ENCODE data around the gene SLC7A1. TPM values are rescaled to one million over a fixed set of nuclear protein-coding genes. Genes with fewer than 3 reads are reported as not detected.

Gene SLC7A1
- total and polyA plus RNA-seq, 2 of the 8 experiments (the other 6 are each of a cell fraction or from before 2014, with no cell fraction given) = 26.8 to 114 TPM

GRCh38 chr13:29527511-29527910 lies 68.0 kb downstream of the SLC7A1 start:
- no peak overlapping the region for H3K4me2 ChIP-seq (ENCODE audit: insufficient read depth in 1 of 2, low read depth in 2 of 2, low read length in 2 of 2)
- POLR2A ChIA-PET (ENCODE audit: partially characterized antibody) = interaction anchor here (0.6 to 1.5 kb wide), 3 partner anchors 13 to 55 kb away, joined by 3 to 5 read pairs (median 3); no protein-coding TSS in a partner anchor

More at GRCh38 chr13:29527511-29527910, 68.0 kb downstream of the SLC7A1 start:
- H2BK15ac ChIP-seq (ENCODE audit: low read length) = no peak overlapping the region
- H3K23ac ChIP-seq (ENCODE audit: insufficient read length) = no peak overlapping the region
- no peaks in the 10 kb centered on the region for H3K4me1 ChIP-seq (replicated peaks in 1 of 4; ENCODE audit: control insufficient read depth in 3 of 4, insufficient read depth in 4 of 4, low read length in 3 of 4)
- no peak overlapping the region for H3K18ac ChIP-seq (ENCODE audit: extremely low read depth, low read length)
- no peak overlapping the region for H2BK5ac ChIP-seq (ENCODE audit: low read depth, low read length)
- FAIRE-seq (no peak), DNase-seq (ENCODE audit: low read depth in 1 of 2, low spot score in 2 of 2) (no peak)
- H3K56ac ChIP-seq (replicated peaks; ENCODE audit: insufficient read length, low read depth, low read length) = no peak overlapping the region
- no peaks in the 10 kb centered on the region for H3K9me3 ChIP-seq (ENCODE audit: insufficient read depth in 2 of 2, low read depth in 1 of 2, low read length in 1 of 2)
- WGBS, 2 experiments (ENCODE audit: extremely low coverage in 1 of 2, insufficient coverage in 1 of 2, insufficient read length in 1 of 2, insufficient replicate concordance in 2 of 2, low coverage in 1 of 2, low lambda C conversion rate in 2 of 2, missing lambda C conversion rate in 1 of 2) = 92% methylated on average over 8 of the region's 8 CpGs; no CpG with 5 or more reads in 1 of the 2 experiments
- no peak overlapping the region for H2AK5ac ChIP-seq (ENCODE audit: low read depth, low read length)
- H4K91ac ChIP-seq (replicated peaks; ENCODE audit: insufficient read length, low read length) = no peak overlapping the region
- no peak overlapping the region for H2BK20ac ChIP-seq (ENCODE audit: low read length)
- CTCF ChIA-PET (ENCODE audit: partially characterized antibody) = interaction anchor here (0.8 to 2.5 kb wide), 3 partner anchors 10 to 180 kb away, joined by 3 to 13 read pairs (median 12); no protein-coding TSS in a partner anchor
- no peak overlapping the region for H2BK120ac ChIP-seq (replicated peaks; ENCODE audit: low read depth, low read length)
- no peak overlapping the region for H2AFZ ChIP-seq (ENCODE audit: low read length)
- no peak overlapping the region for H2BK12ac ChIP-seq (ENCODE audit: low read depth, low read length)
- no peak overlapping the region for H3K4ac ChIP-seq (replicated peaks; ENCODE audit: insufficient read length, low read depth, low read length)
- H3K36me3 ChIP-seq (ENCODE audit: control insufficient read depth in 2 of 4, insufficient read depth in 4 of 4, low read length in 3 of 4) = peaks cover 11 to 76% (median 48%) of the 10 kb centered on the region in 4 experiments
- H4K20me1 ChIP-seq (replicated peaks in 1 of 2; ENCODE audit: control insufficient read depth in 1 of 2, insufficient read depth in 2 of 2, low read length in 2 of 2) = peaks cover 9 to 11% of the 10 kb centered on the region in 2 experiments
- no peak for TF ChIP-seq TBP (IDR thresholded peaks at IDR 0.05; ENCODE audit: low read depth, low read length)
- TF ChIP-seq KDM4A (IDR thresholded peaks at IDR 0.05; ENCODE audit: low read depth, low read length, severe bottlenecking) = no peak
- no peak for TF ChIP-seq TAF7 (optimal IDR thresholded peaks at IDR 0.05; ENCODE audit: borderline replicate concordance, low read depth, low read length)
- no peak for TF ChIP-seq RXRA (IDR thresholded peaks at IDR 0.05; ENCODE audit: insufficient read depth, low read depth, low read length)
- TF ChIP-seq ZNF274 (IDR thresholded peaks at IDR 0.05; ENCODE audit: borderline replicate concordance, extremely low read depth, low read length) = no peak
- no peak for TF ChIP-seq FOSL1 (IDR thresholded peaks at IDR 0.05; ENCODE audit: insufficient read depth, low read depth, low read length)
- TF ChIP-seq SP1 (IDR thresholded peaks at IDR 0.05; ENCODE audit: low read depth, low read length) = no peak
- no peak for TF ChIP-seq SIRT6 (IDR thresholded peaks at IDR 0.05; ENCODE audit: low read length)
- no peak for TF ChIP-seq SUZ12 (IDR thresholded peaks at IDR 0.05; ENCODE audit: low read length)
- peaks cover 0 to 13% of the 10 kb centered on the region in 2 experiments; a peak in 1 of 4 replicates for H3K79me2 ChIP-seq (ENCODE audit: control insufficient read depth in 1 of 2, insufficient read depth in 2 of 2, low read length in 2 of 2)
- H3K9ac ChIP-seq (replicated peaks in 1 of 4; ENCODE audit: extremely low read depth in 1 of 4, low read depth in 3 of 4, low read length in 3 of 4) = no peak overlapping the region
- no peak overlapping the region for H3K27ac ChIP-seq (ENCODE audit: low read depth, low read length)
- no peak overlapping the region for H4K8ac ChIP-seq (ENCODE audit: extremely low read depth, insufficient read depth, low read length)
- no peaks in the 10 kb centered on the region for H3K27me3 ChIP-seq (replicated peaks in 1 of 4; ENCODE audit: control insufficient read depth in 3 of 4, extremely low read depth in 1 of 4, insufficient read depth in 3 of 4, low read length in 3 of 4)
- no peak overlapping the region for H4K5ac ChIP-seq (ENCODE audit: insufficient read length, low read depth, low read length)
- no peak overlapping the region for H3K14ac ChIP-seq (ENCODE audit: insufficient read length)
- peaks cover 7% of the 10 kb centered on the region; the same call in 1 of the 2 replicates for H3K79me1 ChIP-seq (ENCODE audit: low read depth, low read length)
- H3K4me3 ChIP-seq (ENCODE audit: extremely low read depth in 1 of 4, insufficient read depth in 2 of 4, low read depth in 3 of 4, low read length in 4 of 4) = no peak overlapping the region
- H3K23me2 ChIP-seq (ENCODE audit: low read depth, low read length) = no peaks in the 10 kb centered on the region

All from H1 (cell line).